ENCODE results near the gene IL36A.

DNA sequence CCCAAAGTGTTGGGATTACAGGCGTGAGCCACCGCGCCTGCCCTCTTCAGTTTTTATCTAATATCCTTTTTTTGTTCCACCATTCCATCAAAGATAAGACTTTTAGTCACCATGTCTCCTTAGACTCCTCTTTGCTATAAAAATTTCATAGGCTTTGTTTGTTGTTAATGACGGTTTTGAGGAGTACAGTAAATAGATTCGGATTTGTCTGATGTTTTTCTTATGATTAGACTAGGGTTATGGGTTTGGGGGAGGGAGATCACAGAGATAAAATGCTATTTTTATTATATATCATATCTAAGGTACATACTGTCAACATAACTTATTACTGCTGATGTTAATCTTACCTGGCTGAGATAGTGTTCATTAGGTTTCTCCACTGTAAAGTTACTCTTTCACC lies 41.2 kb downstream of the IL36A start:
- TF ChIP-seq, protein P1, sequence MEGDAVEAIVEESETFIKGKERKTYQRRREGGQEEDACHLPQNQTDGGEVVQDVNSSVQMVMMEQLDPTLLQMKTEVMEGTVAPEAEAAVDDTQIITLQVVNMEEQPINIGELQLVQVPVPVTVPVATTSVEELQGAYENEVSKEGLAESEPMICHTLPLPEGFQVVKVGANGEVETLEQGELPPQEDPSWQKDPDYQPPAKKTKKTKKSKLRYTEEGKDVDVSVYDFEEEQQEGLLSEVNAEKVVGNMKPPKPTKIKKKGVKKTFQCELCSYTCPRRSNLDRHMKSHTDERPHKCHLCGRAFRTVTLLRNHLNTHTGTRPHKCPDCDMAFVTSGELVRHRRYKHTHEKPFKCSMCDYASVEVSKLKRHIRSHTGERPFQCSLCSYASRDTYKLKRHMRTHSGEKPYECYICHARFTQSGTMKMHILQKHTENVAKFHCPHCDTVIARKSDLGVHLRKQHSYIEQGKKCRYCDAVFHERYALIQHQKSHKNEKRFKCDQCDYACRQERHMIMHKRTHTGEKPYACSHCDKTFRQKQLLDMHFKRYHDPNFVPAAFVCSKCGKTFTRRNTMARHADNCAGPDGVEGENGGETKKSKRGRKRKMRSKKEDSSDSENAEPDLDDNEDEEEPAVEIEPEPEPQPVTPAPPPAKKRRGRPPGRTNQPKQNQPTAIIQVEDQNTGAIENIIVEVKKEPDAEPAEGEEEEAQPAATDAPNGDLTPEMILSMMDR (IDR thresholded peaks at IDR 0.05; ENCODE audit: low read length) = no peak
- TF ChIP-seq EZH2 (optimal IDR thresholded peaks at IDR 0.05; ENCODE audit: low read depth, low read length) = no peak
- no peak for TF ChIP-seq EZH2phosphoT487 (IDR thresholded peaks at IDR 0.05; ENCODE audit: low read length)
